Measurements from ENCODE around the gene TMEM178B.

GRCh38 chr7:141290973-141291372 lies 217.1 kb downstream of the TMEM178B start:
- TF ChIP-seq POLR2A (IDR thresholded peaks at IDR 0.05; ENCODE audit: low read length) (no peak), GATA1 (IDR thresholded peaks at IDR 0.05; ENCODE audit: low read depth, low read length) (no peak)
